ENCODE results near the gene MSMP.
A peak's percentile ranks its signal among the peaks of the same experiment; 100 is the strongest.

MSMP gene

GRCh38 chr9:35719546-35719945, 34.5 kb downstream of the MSMP start:
- no peaks in the 10 kb centered on the region for H3K9me3 ChIP-seq (ENCODE audit: control insufficient read depth, insufficient read depth, low read depth, low read length)
- no peak overlapping the region for H3K9ac ChIP-seq (ENCODE audit: low read length)
- no peak overlapping the region for H3K4me3 ChIP-seq (ENCODE audit: low read depth, low read length)
- H3K36me3 ChIP-seq (ENCODE audit: control insufficient read depth, insufficient read depth, low read length): peaks cover 98% of the 10 kb centered on the region
- no peak overlapping the region for H3K27ac ChIP-seq (ENCODE audit: low read depth, low read length)
- H3K27me3 ChIP-seq (ENCODE audit: control insufficient read depth, insufficient read depth, low read length): no peaks in the 10 kb centered on the region
- H3K4me1 ChIP-seq (ENCODE audit: control insufficient read depth, insufficient read depth, low read length): no peaks in the 10 kb centered on the region

GRCh38 chr9:35718721-35719511, 35.2 kb downstream of the MSMP start:
- H3K27ac ChIP-seq (ENCODE audit: low read depth, low read length): no peak overlapping the region

GRCh38 chr9:35717132-35717870, 36.8 kb downstream of the MSMP start:
- H3K9ac ChIP-seq (ENCODE audit: low read length): no peak overlapping the region
- H3K9me3 ChIP-seq (ENCODE audit: control insufficient read depth, insufficient read depth, low read depth, low read length): no peaks in the 10 kb centered on the region
- H3K27ac ChIP-seq (ENCODE audit: low read depth, low read length): no peak overlapping the region
- H3K4me3 ChIP-seq (ENCODE audit: low read depth, low read length): no peak overlapping the region
- H3K27me3 ChIP-seq (ENCODE audit: control insufficient read depth, insufficient read depth, low read length): no peaks in the 10 kb centered on the region
- H3K36me3 ChIP-seq (ENCODE audit: control insufficient read depth, insufficient read depth, low read length): peaks cover 99% of the 10 kb centered on the region
- H3K4me1 ChIP-seq (ENCODE audit: control insufficient read depth, insufficient read depth, low read length): no peaks in the 10 kb centered on the region

More at GRCh38 chr9:35718721-35719511, 35.2 kb downstream of the MSMP start:
- H3K4me3 ChIP-seq (ENCODE audit: low read depth, low read length): no peak overlapping the region
- no peak overlapping the region for H3K9ac ChIP-seq (ENCODE audit: low read length)
- peaks cover 98% of the 10 kb centered on the region for H3K36me3 ChIP-seq (ENCODE audit: control insufficient read depth, insufficient read depth, low read length)
- no peaks in the 10 kb centered on the region for H3K4me1 ChIP-seq (ENCODE audit: control insufficient read depth, insufficient read depth, low read length)
- H3K9me3 ChIP-seq (ENCODE audit: control insufficient read depth, insufficient read depth, low read depth, low read length): no peaks in the 10 kb centered on the region
- H3K27me3 ChIP-seq (ENCODE audit: control insufficient read depth, insufficient read depth, low read length): no peaks in the 10 kb centered on the region

GRCh38 chr9:35716230-35716629, 37.8 kb downstream of the MSMP start:
- Histone ChIP-seq H3K36me3 (ENCODE audit: control insufficient read depth, insufficient read depth, low read length) (peaks cover 98% of the 10 kb centered on the region), H3K9me3 (ENCODE audit: control insufficient read depth, insufficient read depth, low read depth, low read length) (no peaks in the 10 kb centered on the region), H3K27ac (ENCODE audit: low read depth, low read length) (no peak overlapping the region), H3K4me3 (ENCODE audit: low read depth, low read length) (no peak overlapping the region), H3K4me1 (ENCODE audit: control insufficient read depth, insufficient read depth, low read length) (peaks cover 3% of the 10 kb centered on the region; the same call in 1 of the 2 replicates), H3K9ac (ENCODE audit: low read length) (no peak overlapping the region), H3K27me3 (ENCODE audit: control insufficient read depth, insufficient read depth, low read length) (no peaks in the 10 kb centered on the region)

- H3K27me3 ChIP-seq (ENCODE audit: control insufficient read depth, insufficient read depth, low read length): no peaks in the 10 kb centered on the region
- no peak overlapping the region for H3K27ac ChIP-seq (ENCODE audit: low read depth, low read length)
- H3K4me3 ChIP-seq (ENCODE audit: low read depth, low read length): no peak overlapping the region
- peak overlapping the region; percentile 29 for H3K9ac ChIP-seq (ENCODE audit: low read length)
- H3K9me3 ChIP-seq (ENCODE audit: control insufficient read depth, insufficient read depth, low read depth, low read length): no peaks in the 10 kb centered on the region
- peaks cover 95% of the 10 kb centered on the region for H3K36me3 ChIP-seq (ENCODE audit: control insufficient read depth, insufficient read depth, low read length)
- peaks cover 3% of the 10 kb centered on the region; the same call in 1 of the 2 replicates for H3K4me1 ChIP-seq (ENCODE audit: control insufficient read depth, insufficient read depth, low read length)
Measured at GRCh38 chr9:35714579-35715252, 39.4 kb downstream of the MSMP start.

GRCh38 chr9:35714123-35714522, 40.0 kb downstream of the MSMP start:
- Histone ChIP-seq H3K4me3 (ENCODE audit: low read depth, low read length) (no peak overlapping the region), H3K36me3 (ENCODE audit: control insufficient read depth, insufficient read depth, low read length) (peaks cover 92% of the 10 kb centered on the region), H3K27me3 (ENCODE audit: control insufficient read depth, insufficient read depth, low read length) (no peaks in the 10 kb centered on the region), H3K9me3 (ENCODE audit: control insufficient read depth, insufficient read depth, low read depth, low read length) (no peaks in the 10 kb centered on the region), H3K4me1 (ENCODE audit: control insufficient read depth, insufficient read depth, low read length) (peaks cover 3% of the 10 kb centered on the region; the same call in 1 of the 2 replicates), H3K27ac (ENCODE audit: low read depth, low read length) (no peak overlapping the region), H3K9ac (ENCODE audit: low read length) (no peak overlapping the region)

GRCh38 chr9:35713578-35713977, 40.5 kb downstream of the MSMP start:
- Histone ChIP-seq H3K27ac (ENCODE audit: low read depth, low read length) (no peak overlapping the region), H3K27me3 (ENCODE audit: control insufficient read depth, insufficient read depth, low read length) (no peaks in the 10 kb centered on the region), H3K9me3 (ENCODE audit: control insufficient read depth, insufficient read depth, low read depth, low read length) (no peaks in the 10 kb centered on the region), H3K4me3 (ENCODE audit: low read depth, low read length) (no peak overlapping the region), H3K4me1 (ENCODE audit: control insufficient read depth, insufficient read depth, low read length) (peaks cover 3% of the 10 kb centered on the region; the same call in 1 of the 2 replicates), H3K9ac (ENCODE audit: low read length) (no peak overlapping the region), H3K36me3 (ENCODE audit: control insufficient read depth, insufficient read depth, low read length) (peaks cover 92% of the 10 kb centered on the region)

GRCh38 chr9:35712762-35713400, 41.2 kb downstream of the MSMP start:
- Histone ChIP-seq H3K9me3 (ENCODE audit: control insufficient read depth, insufficient read depth, low read depth, low read length) (no peaks in the 10 kb centered on the region), H3K9ac (ENCODE audit: low read length) (no peak overlapping the region), H3K27me3 (ENCODE audit: control insufficient read depth, insufficient read depth, low read length) (no peaks in the 10 kb centered on the region), H3K4me3 (ENCODE audit: low read depth, low read length) (no peak overlapping the region), H3K36me3 (ENCODE audit: control insufficient read depth, insufficient read depth, low read length) (peaks cover 91% of the 10 kb centered on the region), H3K27ac (ENCODE audit: low read depth, low read length) (no peak overlapping the region), H3K4me1 (ENCODE audit: control insufficient read depth, insufficient read depth, low read length) (peaks cover 3% of the 10 kb centered on the region; the same call in 1 of the 2 replicates)

GRCh38 chr9:35711501-35712428, 42.3 kb downstream of the MSMP start:
- H3K36me3 ChIP-seq (ENCODE audit: control insufficient read depth, insufficient read depth, low read length): peaks cover 91% of the 10 kb centered on the region
- H3K4me1 ChIP-seq (ENCODE audit: control insufficient read depth, insufficient read depth, low read length): peaks cover 3% of the 10 kb centered on the region; the same call in 1 of the 2 replicates
- no peak overlapping the region for H3K9ac ChIP-seq (ENCODE audit: low read length)
- no peak overlapping the region for H3K4me3 ChIP-seq (ENCODE audit: low read depth, low read length)
- no peaks in the 10 kb centered on the region for H3K27me3 ChIP-seq (ENCODE audit: control insufficient read depth, insufficient read depth, low read length)
- no peak overlapping the region for H3K27ac ChIP-seq (ENCODE audit: low read depth, low read length)
- H3K9me3 ChIP-seq (ENCODE audit: control insufficient read depth, insufficient read depth, low read depth, low read length): no peaks in the 10 kb centered on the region
